B cell (primary cell): ENCODE results near the gene PHLDB1.

Source experiments
- CTCF ChIP-seq: fragments of 200-600 bp; IDR thresholded peaks from one replicate; pipeline ENCODE4 v1.8.0; 2022; ENCODE audit warnings: antibody characterized with exemption, mild to moderate bottlenecking
- EZH2 ChIP-seq: IDR thresholded peaks from 2 replicates; pipeline ENCODE4 v1.6.1; 2012; ENCODE audit warnings: borderline replicate concordance, low read depth, mild to moderate bottlenecking, moderate library complexity, low read length; ENCODE audit not compliant: insufficient read depth, poor library complexity, severe bottlenecking

DNA sequence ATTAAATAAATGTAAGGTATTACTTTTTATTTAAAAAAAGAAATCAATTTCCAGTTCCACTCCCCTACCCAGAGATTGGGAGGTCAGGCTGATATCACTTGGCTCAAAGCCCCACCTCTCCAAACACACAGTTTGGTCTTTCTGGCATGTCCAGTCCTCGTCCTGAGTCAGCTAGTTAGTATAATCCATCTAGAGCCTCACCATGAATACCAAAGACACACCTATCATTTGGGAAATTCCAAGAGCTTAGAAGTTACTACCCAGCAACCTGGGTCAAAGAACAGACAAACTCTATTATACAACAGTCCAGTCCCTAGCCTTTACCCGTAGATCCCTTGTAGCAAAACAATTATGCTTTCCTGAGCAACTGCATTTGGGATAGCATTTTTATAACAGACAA is 62.6 kb downstream of the PHLDB1 start:
- TF ChIP-seq CTCF: no peak
- TF ChIP-seq EZH2: no peak
